ENCODE measurements around the gene GNAS-AS1.
"Not testable (repeated sequence)": the region's sequence is repeated elsewhere in the genome, so short reads cannot be mapped to it uniquely, and the experiment has no call there.

Gene GNAS-AS1

GRCh38 chr20:58832457-58832856 lies 18.2 kb downstream of the GNAS-AS1 start:
- no peak for DNase-seq (ENCODE audit: extremely low read depth, low read depth)

GRCh38 chr20:58829531-58829941 lies 21.2 kb downstream of the GNAS-AS1 start:
- no peak for TF ChIP-seq CTCF (IDR thresholded peaks at IDR 0.05; ENCODE audit: low read depth, low read length)
- no peak for DNase-seq (ENCODE audit: extremely low read depth, low read depth)

More at GRCh38 chr20:58832457-58832856, 18.2 kb downstream of the GNAS-AS1 start:
- TF ChIP-seq CTCF (IDR thresholded peaks at IDR 0.05; ENCODE audit: low read depth, low read length) = no peak

- DNase-seq (ENCODE audit: extremely low read depth, low read depth) = not testable (repeated sequence)
Observed at GRCh38 chr20:58828804-58829203, 21.9 kb downstream of the GNAS-AS1 start.

GRCh38 chr20:58828136-58828535 lies 22.6 kb downstream of the GNAS-AS1 start:
- no peak for TF ChIP-seq CTCF (IDR thresholded peaks at IDR 0.05; ENCODE audit: low read depth, low read length)
- no peak for DNase-seq (ENCODE audit: extremely low read depth, low read depth)

- TF ChIP-seq CTCF (IDR thresholded peaks at IDR 0.05; ENCODE audit: low read depth, low read length) = no peak
- no peak for DNase-seq (ENCODE audit: extremely low read depth, low read depth)
Observed at GRCh38 chr20:58826271-58826670, 24.4 kb downstream of the GNAS-AS1 start.

GRCh38 chr20:58825450-58825849 lies 25.3 kb downstream of the GNAS-AS1 start:
- DNase-seq (ENCODE audit: extremely low read depth, low read depth) = no peak
- TF ChIP-seq CTCF (IDR thresholded peaks at IDR 0.05; ENCODE audit: low read depth, low read length) = no peak

- no peak for DNase-seq (ENCODE audit: extremely low read depth, low read depth)
- no peak for TF ChIP-seq CTCF (IDR thresholded peaks at IDR 0.05; ENCODE audit: low read depth, low read length)
Observed at GRCh38 chr20:58824843-58825242, 25.9 kb downstream of the GNAS-AS1 start.
